NCI-H524 treated with DMSO at 0.1 percent for 48 hours (cell line): ENCODE results near the gene HECTD1.
A peak's percentile ranks its signal among the peaks of the same experiment; 100 is the strongest.
"Not testable (repeated sequence)": the region's sequence is repeated elsewhere in the genome, so short reads cannot be mapped to it uniquely, and the experiment has no call there.

ENCODE experiments used
- DNase-seq: peaks from one replicate; lab custom pipeline; 2025; lab: John Stamatoyannopoulos, UW

Gene HECTD1

DNA sequence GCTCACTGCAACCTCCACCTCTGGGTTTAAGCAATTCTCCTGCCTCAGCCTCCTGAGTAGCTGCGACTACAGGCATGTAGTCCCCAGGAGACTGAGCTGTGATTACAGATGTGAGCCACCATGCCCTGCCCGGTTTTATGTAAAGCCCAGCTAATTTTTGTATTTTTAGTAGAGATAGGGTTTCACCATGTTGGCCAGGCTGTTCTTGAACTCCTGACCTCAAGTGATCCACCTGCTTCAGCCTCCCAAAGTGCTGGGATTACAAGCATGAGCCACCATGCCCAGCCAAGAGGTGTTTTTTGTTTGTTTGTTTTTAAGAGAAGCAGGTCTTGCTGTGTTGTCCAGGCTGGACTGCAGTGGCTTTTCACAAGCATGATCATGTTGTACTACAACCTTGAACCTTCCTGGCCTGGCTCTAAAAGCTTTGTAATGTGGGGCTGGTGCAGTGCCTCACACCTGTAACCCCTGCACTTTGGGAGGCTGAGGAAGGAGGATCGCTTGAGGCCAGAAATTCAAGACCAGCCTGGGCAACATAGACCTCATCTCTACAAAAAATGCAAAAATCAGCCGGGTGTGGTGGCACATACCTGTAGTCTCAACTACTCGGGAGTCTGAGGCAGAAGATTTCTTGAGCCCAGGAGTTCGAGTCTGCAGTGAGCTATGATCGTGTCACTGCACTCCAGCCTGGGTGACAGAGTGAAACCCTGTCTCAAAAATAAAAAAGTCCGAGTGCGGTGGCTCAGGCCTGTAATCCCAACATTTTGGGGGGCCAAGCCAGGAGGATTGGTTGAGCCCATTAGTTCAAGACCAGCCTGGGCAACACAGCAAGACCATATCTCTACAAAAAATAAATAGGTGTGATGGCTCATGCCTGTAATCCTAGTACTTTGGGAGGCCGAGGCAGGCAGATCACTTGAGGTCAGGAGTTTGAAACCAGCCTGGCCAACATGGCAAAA is 113.4 kb downstream of the HECTD1 start:
- not testable (repeated sequence) for DNase-seq

DNA sequence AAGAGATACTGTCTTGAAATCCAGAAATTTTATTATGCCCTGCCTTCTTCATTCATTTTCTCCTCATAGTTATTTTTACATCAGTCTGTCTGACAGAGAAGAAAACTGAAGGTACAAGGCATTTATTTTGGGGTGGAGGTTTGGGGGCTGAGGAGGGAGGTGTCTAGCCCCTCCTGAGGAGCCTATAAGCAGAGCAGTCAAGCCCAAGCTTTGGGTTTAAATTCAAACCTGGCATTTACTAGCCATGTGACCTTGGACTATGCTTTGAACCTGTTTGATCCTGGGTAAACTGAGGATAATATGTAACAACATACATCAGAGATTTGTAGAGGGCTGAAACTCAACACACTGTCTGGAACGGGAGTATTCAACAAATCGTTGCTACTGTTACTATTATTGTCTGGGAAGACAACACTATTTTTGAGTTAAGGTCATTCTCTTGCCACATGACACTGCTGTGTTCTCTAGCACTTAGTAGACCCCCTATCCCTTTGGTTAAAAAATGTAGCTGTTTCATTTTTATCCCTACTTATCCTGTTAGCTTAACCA is 115.4 kb downstream of the HECTD1 start:
- no peak for DNase-seq

- DNase-seq: no peak
These were observed 116.5 kb downstream of the HECTD1 start for GRCh38 chr14:31090883-31091764.

- not testable (repeated sequence) for DNase-seq
These were observed 121.1 kb downstream of the HECTD1 start for GRCh38 chr14:31086466-31086865.

GRCh38 chr14:31085027-31085426 is 122.6 kb downstream of the HECTD1 start:
- no peak for DNase-seq

DNA sequence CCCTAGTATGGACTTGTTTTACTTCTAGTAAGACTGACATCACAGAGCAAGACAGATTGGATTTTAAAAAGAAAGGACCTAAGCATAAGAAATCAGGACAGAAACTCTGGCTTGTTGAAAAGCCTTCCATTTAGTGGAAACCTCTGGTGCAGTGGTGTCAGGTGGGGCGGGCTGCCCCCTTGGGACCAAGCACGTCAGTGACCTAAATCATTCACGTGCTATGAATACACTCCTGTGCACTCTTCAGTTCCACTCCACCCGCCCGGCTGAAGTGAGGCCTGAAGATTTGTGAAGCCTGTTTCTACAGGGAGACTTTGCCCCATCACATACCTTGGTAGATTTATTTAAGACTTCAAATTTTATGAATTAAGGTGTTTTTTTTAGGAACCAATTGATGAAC is 123.2 kb downstream of the HECTD1 start:
- DNase-seq: no peak

- DNase-seq: no peak
These were observed 123.8 kb downstream of the HECTD1 start for GRCh38 chr14:31083781-31084180.

GRCh38 chr14:31080484-31080883 is 127.1 kb downstream of the HECTD1 start:
- DNase-seq: no peak

GRCh38 chr14:31080056-31080455 is 127.5 kb downstream of the HECTD1 start:
- no peak for DNase-seq

- no peak for DNase-seq
These were observed 128.8 kb downstream of the HECTD1 start for GRCh38 chr14:31078766-31079165.

GRCh38 chr14:31075144-31075543 is 132.4 kb downstream of the HECTD1 start:
- DNase-seq: no peak

GRCh38 chr14:31071151-31071550 is 136.4 kb downstream of the HECTD1 start:
- DNase-seq: no peak

- no peak for DNase-seq
These were observed 137.2 kb downstream of the HECTD1 start for GRCh38 chr14:31070431-31070830.

GRCh38 chr14:31069343-31069742 is 138.2 kb downstream of the HECTD1 start:
- DNase-seq: no peak

- DNase-seq: no peak
These were observed 139.4 kb downstream of the HECTD1 start for GRCh38 chr14:31068235-31068634.

DNA sequence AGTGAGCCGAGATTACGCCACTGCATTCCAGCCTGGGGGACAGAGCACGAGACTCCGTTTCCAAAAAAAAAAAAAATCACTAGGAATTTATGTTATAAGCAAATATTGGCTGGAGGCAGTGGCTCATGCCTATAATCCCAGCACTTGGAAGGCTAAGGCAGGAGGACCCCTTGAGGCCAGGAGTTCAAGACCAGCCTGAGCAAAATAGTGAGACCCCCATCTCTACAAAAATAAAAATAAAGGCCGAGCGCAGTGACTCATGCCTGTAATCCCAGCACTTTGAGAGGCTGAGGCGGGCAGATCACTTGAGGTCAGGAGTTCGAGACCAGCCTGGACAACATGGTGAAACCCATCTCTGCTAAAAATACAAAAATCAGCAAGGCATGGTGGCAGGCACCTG is 144.7 kb downstream of the HECTD1 start:
- not testable (repeated sequence) for DNase-seq

DNA sequence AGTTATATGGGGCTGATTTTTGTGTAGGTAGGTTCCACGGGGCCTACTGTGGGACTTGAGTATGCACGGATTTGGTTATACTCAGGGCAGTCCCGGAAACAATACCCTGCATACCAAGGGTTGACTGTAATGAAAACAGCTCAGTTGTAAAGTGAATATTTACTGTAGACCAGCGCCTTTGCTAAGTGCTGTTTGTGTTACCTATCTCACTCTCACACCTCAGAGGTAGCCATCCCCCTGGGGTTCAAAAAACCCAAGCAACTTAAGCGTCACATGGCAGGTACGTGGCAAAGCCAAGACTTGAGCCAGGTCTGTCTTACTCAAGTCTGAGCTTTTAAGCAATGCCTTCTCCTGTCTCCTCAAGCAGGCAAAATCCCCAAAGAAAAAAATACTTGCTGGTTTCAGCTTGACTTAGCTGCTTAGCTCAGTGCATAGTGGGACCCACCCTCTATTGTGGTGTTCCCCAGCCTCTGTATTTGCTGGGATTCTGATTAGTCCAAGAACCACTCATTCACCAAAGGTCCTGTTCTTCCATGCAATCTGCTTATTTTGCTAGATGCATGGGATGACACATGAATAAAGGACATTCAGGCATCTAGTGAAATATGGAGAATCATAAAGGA is 147.2 kb downstream of the HECTD1 start:
- DNase-seq: no peak

DNA sequence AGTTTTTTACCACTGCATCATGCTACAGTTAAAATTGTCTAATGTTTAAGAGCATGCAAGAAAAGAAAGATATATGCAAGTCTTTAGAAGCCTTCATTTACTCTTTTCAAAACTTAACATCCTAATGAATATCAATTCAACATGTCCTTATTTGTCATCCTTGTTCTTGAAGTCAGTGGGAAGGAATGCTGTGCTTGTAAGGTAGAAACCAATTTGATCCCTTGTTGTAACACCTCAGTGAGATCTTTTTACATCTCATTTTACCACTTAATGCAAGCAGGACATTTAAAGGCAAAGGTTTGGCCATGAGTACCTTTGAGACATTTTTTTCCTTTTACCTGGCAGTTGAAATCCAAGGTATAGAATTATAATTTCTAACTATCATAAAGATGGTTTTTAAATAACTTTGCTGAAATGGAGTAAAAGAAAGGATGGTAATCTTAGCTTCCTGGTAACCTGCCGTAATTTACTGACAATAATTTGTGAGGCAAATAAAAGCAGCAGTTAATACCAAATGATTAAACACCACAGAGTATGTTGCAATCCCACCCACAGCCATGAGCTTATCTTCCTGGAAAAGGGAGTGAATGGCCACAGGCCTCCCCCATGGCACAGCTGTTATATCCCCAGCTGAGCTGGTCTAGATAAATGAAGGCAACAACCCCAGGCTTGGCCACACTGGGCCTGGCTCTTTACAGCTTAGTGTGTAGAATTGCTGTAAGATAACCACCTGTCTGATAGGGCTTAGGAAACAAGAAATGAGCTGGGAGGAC is 148.3 kb downstream of the HECTD1 start:
- peak; percentile 36 for DNase-seq

- peak; percentile 88 for DNase-seq
These were observed 149.8 kb downstream of the HECTD1 start for GRCh38 chr14:31057701-31058364.

GRCh38 chr14:31057035-31057434 is 150.6 kb downstream of the HECTD1 start:
- DNase-seq: no peak
